PC-3 (cell line): ENCODE results near the gene RSPRY1.

Experiments
- EZH2 ChIP-seq: fragments of 300-600 bp; sonication (generic); IDR thresholded peaks from one replicate; pipeline ENCODE4 v1.6.1; 2017; ENCODE audit warnings: antibody characterized with exemption, mild to moderate bottlenecking, low read length; ENCODE audit not compliant: unreplicated experiment
- TF ChIP-seq, protein P1 (sequence below): fragments of 300-600 bp; sonication (generic); conservative IDR thresholded peaks from 2 replicates; pipeline ENCODE4 v1.5.1; 2017; ENCODE audit warnings: antibody characterized with exemption, low read depth, mild to moderate bottlenecking, low read length

DNA sequence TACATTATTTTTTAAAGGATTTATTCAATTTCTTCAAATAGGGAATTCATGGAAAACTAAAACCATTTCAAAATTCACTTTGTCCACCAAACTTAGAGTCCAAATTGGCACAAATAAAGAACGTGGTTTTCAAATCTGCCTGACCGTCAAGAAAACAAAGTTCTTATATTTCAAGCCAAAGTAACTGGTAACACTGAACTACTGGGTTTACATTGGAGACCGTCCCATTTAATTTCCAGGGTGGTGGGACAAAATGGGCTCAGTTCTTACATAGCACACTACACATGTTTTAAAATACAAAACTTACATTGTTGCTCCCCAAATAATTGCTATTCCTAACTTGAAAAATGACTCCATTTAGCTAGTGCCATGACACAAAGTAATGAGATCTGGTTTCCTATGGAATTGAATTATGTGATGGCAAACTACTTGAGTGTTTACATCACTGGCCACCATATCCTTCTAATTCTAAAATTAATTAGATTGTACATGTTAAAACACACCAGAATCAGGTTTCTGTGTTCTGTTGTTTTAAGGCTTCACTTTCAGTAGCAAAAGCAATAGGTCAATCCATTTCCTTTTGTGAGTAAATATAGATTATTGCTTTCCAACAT, 6.8 kb upstream of the RSPRY1 start:
- TF ChIP-seq, protein P1, sequence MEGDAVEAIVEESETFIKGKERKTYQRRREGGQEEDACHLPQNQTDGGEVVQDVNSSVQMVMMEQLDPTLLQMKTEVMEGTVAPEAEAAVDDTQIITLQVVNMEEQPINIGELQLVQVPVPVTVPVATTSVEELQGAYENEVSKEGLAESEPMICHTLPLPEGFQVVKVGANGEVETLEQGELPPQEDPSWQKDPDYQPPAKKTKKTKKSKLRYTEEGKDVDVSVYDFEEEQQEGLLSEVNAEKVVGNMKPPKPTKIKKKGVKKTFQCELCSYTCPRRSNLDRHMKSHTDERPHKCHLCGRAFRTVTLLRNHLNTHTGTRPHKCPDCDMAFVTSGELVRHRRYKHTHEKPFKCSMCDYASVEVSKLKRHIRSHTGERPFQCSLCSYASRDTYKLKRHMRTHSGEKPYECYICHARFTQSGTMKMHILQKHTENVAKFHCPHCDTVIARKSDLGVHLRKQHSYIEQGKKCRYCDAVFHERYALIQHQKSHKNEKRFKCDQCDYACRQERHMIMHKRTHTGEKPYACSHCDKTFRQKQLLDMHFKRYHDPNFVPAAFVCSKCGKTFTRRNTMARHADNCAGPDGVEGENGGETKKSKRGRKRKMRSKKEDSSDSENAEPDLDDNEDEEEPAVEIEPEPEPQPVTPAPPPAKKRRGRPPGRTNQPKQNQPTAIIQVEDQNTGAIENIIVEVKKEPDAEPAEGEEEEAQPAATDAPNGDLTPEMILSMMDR: no peak
- TF ChIP-seq EZH2: no peak
